ENCODE measurements around the gene CSRNP2. TPM values are rescaled to one million over a fixed set of nuclear protein-coding genes. Genes with fewer than 3 reads are reported as not detected.

The CSRNP2 gene
- total and polyA plus RNA-seq, 2 of the 8 experiments (the other 6 are each of a cell fraction or from before 2014, with no cell fraction given): 13.7 to 34.0 TPM

DNA sequence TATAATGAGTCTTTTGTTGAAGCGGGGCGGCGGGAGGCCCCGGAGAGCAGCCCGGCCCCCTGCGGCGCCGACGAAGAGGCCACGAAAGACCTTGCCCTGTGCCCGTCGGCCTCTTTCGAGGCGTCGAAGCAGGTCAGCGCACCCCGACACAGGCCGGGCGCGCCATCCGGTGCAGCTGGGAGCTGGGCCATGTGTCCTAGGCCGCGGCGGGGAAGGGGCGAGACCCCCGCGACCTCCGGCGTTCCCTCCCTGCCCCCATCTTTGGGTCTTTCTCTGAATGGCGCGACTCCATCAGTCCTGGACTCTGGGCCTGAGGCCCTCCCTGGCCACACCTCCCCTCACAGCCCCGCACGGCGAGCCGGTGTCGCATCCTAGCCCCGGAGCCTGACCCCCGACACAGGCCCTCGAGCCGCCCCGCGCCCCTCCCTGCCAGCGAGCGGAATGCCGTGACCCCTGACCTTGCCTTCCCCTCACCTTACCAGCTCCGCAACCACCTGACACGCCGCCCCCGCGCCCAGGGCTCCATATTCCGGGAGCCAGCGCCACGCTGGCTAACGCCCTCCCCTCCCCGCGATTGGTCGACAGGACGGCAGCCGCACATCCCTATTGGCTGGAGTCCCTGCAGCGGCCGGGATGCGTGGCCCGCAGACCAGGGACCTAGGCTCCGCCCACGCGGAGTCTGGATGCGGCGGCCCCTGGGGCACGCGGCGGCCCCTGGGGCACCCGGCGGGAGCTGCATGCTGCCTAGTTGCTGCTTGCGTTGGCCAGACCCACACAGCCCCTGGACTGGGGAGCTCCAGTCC lies 57.4 kb downstream of the CSRNP2 start, which contains the start of gene SLC11A2 (continued):
- TF ChIP-seq TCF12 (IDR thresholded peaks at IDR 0.05; ENCODE audit: low read depth, low read length) (no peak), SUZ12 (IDR thresholded peaks at IDR 0.05; ENCODE audit: low read length) (no peak), RAD21 (IDR thresholded peaks at IDR 0.05 in 1 of 2, conservative IDR thresholded peaks at IDR 0.05 in 1 of 2; ENCODE audit: low read depth in 2 of 2, low read length in 2 of 2) (0 out of 4 replicates have a peak, but pooled peaks of 1 of the 2 experiments have one; percentile 3), BACH1 (IDR thresholded peaks at IDR 0.05; ENCODE audit: low read length) (no peak), SP2 (IDR thresholded peaks at IDR 0.05; ENCODE audit: low read length) (peak; percentile 39; the same call in 1 of the 2 replicates), GABPA (IDR thresholded peaks at IDR 0.05; ENCODE audit: borderline replicate concordance, insufficient read depth, low read length) (no peak), JUN (IDR thresholded peaks at IDR 0.05; ENCODE audit: low read depth, low read length) (no peak), MAFK (IDR thresholded peaks at IDR 0.05; ENCODE audit: low read depth, low read length) (no peak), RFX5 (IDR thresholded peaks at IDR 0.05; ENCODE audit: borderline replicate concordance, low read depth, low read length) (no peak), TAF7 (optimal IDR thresholded peaks at IDR 0.05; ENCODE audit: borderline replicate concordance, low read depth, low read length) (peak; percentile 36), FOSL1 (IDR thresholded peaks at IDR 0.05; ENCODE audit: insufficient read depth, low read depth, low read length) (no peak)
- TF ChIP-seq, protein P1, sequence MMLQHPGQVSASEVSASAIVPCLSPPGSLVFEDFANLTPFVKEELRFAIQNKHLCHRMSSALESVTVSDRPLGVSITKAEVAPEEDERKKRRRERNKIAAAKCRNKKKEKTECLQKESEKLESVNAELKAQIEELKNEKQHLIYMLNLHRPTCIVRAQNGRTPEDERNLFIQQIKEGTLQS (IDR thresholded peaks at IDR 0.05; ENCODE audit: insufficient read depth, low read depth, low read length): no peak
- TF ChIP-seq, protein P2, sequence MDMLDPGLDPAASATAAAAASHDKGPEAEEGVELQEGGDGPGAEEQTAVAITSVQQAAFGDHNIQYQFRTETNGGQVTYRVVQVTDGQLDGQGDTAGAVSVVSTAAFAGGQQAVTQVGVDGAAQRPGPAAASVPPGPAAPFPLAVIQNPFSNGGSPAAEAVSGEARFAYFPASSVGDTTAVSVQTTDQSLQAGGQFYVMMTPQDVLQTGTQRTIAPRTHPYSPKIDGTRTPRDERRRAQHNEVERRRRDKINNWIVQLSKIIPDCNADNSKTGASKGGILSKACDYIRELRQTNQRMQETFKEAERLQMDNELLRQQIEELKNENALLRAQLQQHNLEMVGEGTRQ (IDR thresholded peaks at IDR 0.05; ENCODE audit: low read length): peak; percentile 48
- TF ChIP-seq, protein P3, sequence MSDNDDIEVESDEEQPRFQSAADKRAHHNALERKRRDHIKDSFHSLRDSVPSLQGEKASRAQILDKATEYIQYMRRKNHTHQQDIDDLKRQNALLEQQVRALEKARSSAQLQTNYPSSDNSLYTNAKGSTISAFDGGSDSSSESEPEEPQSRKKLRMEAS (IDR thresholded peaks at IDR 0.05): peak; percentile 86
- TF ChIP-seq, protein P4, sequence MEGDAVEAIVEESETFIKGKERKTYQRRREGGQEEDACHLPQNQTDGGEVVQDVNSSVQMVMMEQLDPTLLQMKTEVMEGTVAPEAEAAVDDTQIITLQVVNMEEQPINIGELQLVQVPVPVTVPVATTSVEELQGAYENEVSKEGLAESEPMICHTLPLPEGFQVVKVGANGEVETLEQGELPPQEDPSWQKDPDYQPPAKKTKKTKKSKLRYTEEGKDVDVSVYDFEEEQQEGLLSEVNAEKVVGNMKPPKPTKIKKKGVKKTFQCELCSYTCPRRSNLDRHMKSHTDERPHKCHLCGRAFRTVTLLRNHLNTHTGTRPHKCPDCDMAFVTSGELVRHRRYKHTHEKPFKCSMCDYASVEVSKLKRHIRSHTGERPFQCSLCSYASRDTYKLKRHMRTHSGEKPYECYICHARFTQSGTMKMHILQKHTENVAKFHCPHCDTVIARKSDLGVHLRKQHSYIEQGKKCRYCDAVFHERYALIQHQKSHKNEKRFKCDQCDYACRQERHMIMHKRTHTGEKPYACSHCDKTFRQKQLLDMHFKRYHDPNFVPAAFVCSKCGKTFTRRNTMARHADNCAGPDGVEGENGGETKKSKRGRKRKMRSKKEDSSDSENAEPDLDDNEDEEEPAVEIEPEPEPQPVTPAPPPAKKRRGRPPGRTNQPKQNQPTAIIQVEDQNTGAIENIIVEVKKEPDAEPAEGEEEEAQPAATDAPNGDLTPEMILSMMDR (IDR thresholded peaks at IDR 0.05; ENCODE audit: control extremely low read depth in 1 of 3, insufficient read depth in 1 of 3, low read depth in 1 of 3, low read length in 3 of 3): no peak; a peak in 1 of 4 replicates
